ENCODE data around the gene POP7.
"Not testable (repeated sequence)": the region's sequence is repeated elsewhere in the genome, so short reads cannot be mapped to it uniquely, and the experiment has no call there.

Gene POP7

GRCh38 chr7:100705753-100706671 lies at the start of gene POP7:
TSS of gene POP7 (plus strand) at chr7:100706121. CDS start at chr7:100706831, 710 bp downstream.
- peak; percentile 99 for DNase-seq

- not testable (repeated sequence) for DNase-seq
Observed at GRCh38 chr7:100662194-100662776, 43.6 kb upstream of the POP7 start.

GRCh38 chr7:100665168-100665726 lies 40.7 kb upstream of the POP7 start:
- no peak for DNase-seq

- DNase-seq = no peak
Observed at GRCh38 chr7:100667331-100668068, 38.4 kb upstream of the POP7 start.

- no peak for DNase-seq
Observed at GRCh38 chr7:100668069-100668449, 37.9 kb upstream of the POP7 start.

- DNase-seq = not testable (repeated sequence)
Observed at GRCh38 chr7:100669106-100669505, 36.8 kb upstream of the POP7 start.

- no peak for DNase-seq
Observed at GRCh38 chr7:100670074-100670473, 35.8 kb upstream of the POP7 start.

- DNase-seq = no peak
Observed at GRCh38 chr7:100671353-100672327, 34.3 kb upstream of the POP7 start.

GRCh38 chr7:100673302-100673941 lies 32.5 kb upstream of the POP7 start, which contains the start of gene GNB2:
TSS of gene GNB2 (plus strand) at chr7:100673740. CDS start at chr7:100676266, 2,526 bp downstream.
- peak; percentile 99 for DNase-seq

GRCh38 chr7:100673942-100674410 lies 31.9 kb upstream of the POP7 start:
- DNase-seq = peak; percentile 76

GRCh38 chr7:100674411-100675104 lies 31.4 kb upstream of the POP7 start:
- DNase-seq = no peak

GRCh38 chr7:100675105-100675451 lies 30.8 kb upstream of the POP7 start:
- DNase-seq = no peak

GRCh38 chr7:100675581-100676350 lies 30.2 kb upstream of the POP7 start:
- peak; percentile 83 for DNase-seq

GRCh38 chr7:100676501-100677306 lies 29.2 kb upstream of the POP7 start:
- no peak for DNase-seq

- DNase-seq = no peak
Observed at GRCh38 chr7:100677308-100678267, 28.3 kb upstream of the POP7 start.

GRCh38 chr7:100678291-100678984 lies 27.5 kb upstream of the POP7 start:
- DNase-seq = no peak

All from left hindlimb (tissue), 1 donor.